GM06990 (cell line): ENCODE measurements around the gene ALDH1B1.

Source experiments
- DNase-seq: peaks from one replicate; pipeline ENCODE4 v3.0.0-alpha.2; 2011; ENCODE audit not compliant: insufficient read length; ENCODE audit errors: extremely low read depth
- H3K27me3 ChIP-seq: replicated peaks from 2 replicates; pipeline ENCODE4 v1.6.0; 2011; ENCODE audit warnings: low read length; ENCODE audit not compliant: control insufficient read depth, insufficient read depth
- H3K36me3 ChIP-seq: 2 replicates; pipeline ENCODE4 v1.5.1; 2011; ENCODE audit warnings: low read length; ENCODE audit not compliant: control insufficient read depth, insufficient read depth
- H3K4me3 ChIP-seq: replicated peaks from 2 replicates; pipeline ENCODE4 v1.5.1; 2011; ENCODE audit warnings: low read depth, mild to moderate bottlenecking, control low read depth, low read length
- TF ChIP-seq, protein P1 (sequence below): IDR thresholded peaks from 2 replicates; pipeline ENCODE4 v1.5.1; 2011; ENCODE audit warnings: low read length, control low read depth, mild to moderate bottlenecking, inconsistent platforms; ENCODE audit not compliant: insufficient read depth, poor library complexity, severe bottlenecking

The ALDH1B1 gene

DNA sequence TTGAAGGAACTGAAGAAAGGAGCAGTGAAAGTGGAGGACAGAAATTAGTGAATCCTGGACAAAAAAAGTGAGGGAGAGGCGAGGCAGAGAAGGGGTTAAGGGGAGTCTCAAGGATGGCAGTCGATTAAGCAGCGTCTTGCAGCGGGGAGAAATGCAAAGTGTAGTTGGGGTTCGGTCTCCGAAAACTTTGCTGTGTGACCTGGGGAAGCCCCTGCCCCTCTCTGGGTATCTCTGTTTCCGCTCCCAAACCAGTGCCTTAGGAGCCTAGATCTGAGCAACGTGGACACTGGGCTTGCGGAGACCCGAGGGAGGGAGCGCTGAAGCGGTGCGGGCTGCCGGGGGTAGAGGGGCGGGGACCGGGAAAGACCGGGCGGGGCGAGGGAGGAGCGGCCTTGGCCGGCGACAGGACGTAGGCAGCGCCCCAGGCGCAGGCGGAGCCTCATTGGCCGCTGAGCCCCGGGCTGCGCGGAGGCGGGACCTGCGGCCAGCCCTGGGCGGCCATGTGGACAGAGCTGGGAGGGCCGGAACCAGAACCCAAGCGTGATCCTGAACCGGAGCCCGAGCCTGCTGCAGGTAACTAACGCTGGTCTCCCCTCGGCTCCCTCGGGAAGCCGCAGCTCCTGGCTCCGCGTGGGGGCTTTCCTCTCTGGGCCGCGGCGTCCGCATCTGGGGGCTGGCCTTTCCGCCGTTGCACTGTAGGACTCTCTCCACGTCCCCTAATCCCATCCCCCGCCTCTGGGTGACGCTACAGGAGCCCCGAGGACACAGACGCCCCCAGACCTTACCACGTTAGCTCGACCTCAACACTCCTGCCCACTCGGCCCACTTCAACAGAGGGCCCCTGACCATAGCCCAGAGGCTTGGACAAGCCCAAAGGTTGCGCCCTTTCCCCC is at the start of gene ALDH1B1:
Gene ALDH1B1 (plus strand): TSS at position 468 of the 893 bp plus-strand sequence. CDS start 3,047 bp downstream, outside the sequence.
- peaks cover 2% of the 10 kb centered on the region for H3K36me3 ChIP-seq
- peak; percentile 91 for DNase-seq

GRCh38 chr9:38343037-38343436 is 49.5 kb upstream of the ALDH1B1 start:
- no peak for DNase-seq
- no peaks in the 10 kb centered on the region; the same call in 1 of the 2 replicates for H3K27me3 ChIP-seq

More for the DNA sequence above, at the start of gene ALDH1B1:
- TF ChIP-seq, protein P1, sequence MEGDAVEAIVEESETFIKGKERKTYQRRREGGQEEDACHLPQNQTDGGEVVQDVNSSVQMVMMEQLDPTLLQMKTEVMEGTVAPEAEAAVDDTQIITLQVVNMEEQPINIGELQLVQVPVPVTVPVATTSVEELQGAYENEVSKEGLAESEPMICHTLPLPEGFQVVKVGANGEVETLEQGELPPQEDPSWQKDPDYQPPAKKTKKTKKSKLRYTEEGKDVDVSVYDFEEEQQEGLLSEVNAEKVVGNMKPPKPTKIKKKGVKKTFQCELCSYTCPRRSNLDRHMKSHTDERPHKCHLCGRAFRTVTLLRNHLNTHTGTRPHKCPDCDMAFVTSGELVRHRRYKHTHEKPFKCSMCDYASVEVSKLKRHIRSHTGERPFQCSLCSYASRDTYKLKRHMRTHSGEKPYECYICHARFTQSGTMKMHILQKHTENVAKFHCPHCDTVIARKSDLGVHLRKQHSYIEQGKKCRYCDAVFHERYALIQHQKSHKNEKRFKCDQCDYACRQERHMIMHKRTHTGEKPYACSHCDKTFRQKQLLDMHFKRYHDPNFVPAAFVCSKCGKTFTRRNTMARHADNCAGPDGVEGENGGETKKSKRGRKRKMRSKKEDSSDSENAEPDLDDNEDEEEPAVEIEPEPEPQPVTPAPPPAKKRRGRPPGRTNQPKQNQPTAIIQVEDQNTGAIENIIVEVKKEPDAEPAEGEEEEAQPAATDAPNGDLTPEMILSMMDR: peak; percentile 30
- H3K4me3 ChIP-seq: peak within 1 kb of the TSS; percentile 75
- no peaks in the 10 kb centered on the region for H3K27me3 ChIP-seq

DNA sequence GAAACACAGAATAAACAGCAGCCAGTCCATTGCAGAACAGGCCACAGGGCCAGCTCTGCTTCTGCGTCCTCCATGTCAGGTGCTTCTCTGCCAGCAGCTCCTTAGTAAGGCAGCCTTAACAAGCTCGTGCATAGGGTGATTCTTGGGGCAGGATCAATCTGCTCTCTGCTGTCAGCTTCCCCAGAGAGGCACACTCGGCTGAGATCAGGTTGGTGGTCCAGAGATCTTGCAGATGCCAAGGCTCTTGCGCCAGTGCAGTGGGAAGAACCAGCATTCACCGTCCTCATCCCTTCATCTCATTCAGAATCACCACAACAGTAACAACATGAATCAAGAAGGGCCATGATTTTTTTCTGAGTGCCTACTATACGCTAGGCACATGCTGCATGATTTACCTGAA is 49.0 kb upstream of the ALDH1B1 start:
- DNase-seq: no peak
- Histone ChIP-seq H3K4me3 (no peak overlapping the region), H3K36me3 (no peaks in the 10 kb centered on the region), H3K27me3 (no peaks in the 10 kb centered on the region; the same call in 1 of the 2 replicates)
- TF ChIP-seq, protein P1: no peak

More at GRCh38 chr9:38343037-38343436, 49.5 kb upstream of the ALDH1B1 start:
- TF ChIP-seq, protein P1: no peak
- H3K4me3 ChIP-seq: no peak overlapping the region
- no peaks in the 10 kb centered on the region for H3K36me3 ChIP-seq

- no peak for DNase-seq
- H3K27me3 ChIP-seq: no peaks in the 10 kb centered on the region; the same call in 1 of the 2 replicates
These were observed 47.8 kb upstream of the ALDH1B1 start for GRCh38 chr9:38344566-38345324.

DNA sequence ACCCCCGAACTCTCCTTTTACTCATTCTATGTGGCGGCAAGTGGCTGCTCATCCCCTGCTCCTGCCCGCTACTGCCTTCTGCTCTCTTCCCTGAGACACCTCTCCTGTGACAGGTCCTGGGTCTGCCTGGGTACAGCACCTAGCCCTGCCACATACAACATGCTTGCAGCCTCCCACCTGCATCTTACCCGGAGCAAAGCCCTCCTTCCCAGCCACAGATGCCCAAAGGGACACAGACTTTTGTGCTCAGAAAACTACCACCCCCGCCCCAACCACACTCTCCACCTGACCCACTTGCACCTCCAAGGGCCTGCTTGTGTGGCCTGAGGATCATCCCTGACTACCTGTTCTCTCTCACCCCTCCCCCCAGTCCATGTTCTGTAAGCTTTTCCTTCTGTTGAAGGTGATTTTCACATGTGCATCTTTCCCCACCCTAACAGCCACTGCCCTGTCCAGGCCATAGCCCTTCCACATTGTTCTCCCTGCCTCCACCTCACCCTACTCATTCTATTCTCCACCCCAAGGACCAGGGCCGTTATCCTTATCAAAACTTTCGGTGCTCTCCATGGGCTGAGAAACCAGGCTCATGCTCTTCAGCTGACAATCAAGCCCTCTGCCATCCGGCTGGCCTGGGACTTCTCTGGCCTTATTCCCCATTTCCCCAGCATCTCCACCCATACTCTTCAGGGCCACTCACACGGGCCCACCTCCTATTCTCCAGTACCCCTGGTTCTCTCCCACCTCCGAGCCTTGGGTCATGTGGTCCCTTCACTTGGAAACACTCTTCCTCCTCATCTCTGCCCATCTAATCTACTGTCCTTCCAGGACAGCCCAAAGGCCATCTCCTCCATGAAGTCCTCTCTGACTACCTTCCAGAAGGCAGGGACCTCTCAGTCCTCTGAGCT is 46.4 kb upstream of the ALDH1B1 start:
- TF ChIP-seq, protein P1: no peak
- H3K4me3 ChIP-seq: no peak overlapping the region
- H3K27me3 ChIP-seq: no peaks in the 10 kb centered on the region; the same call in 1 of the 2 replicates

More at GRCh38 chr9:38344566-38345324, 47.8 kb upstream of the ALDH1B1 start:
- TF ChIP-seq, protein P1: no peak
- no peaks in the 10 kb centered on the region for H3K36me3 ChIP-seq
- H3K4me3 ChIP-seq: no peak overlapping the region

More for the DNA sequence above, 46.4 kb upstream of the ALDH1B1 start:
- no peaks in the 10 kb centered on the region for H3K36me3 ChIP-seq
- DNase-seq: no peak
